H9 (cell line): ENCODE data around the gene HLA-DRB1. TPM values are rescaled to one million over a fixed set of nuclear protein-coding genes. Genes with fewer than 3 reads are reported as not detected.

Source experiments
- DNase-seq: peaks from one replicate; pipeline ENCODE4 v3.0.0-alpha.2; 2017
- H2AFZ ChIP-seq: one replicate; pipeline ENCODE4 v1.6.1; 2013; ENCODE audit warnings: mild to moderate bottlenecking, low read length, control low read depth, moderate library complexity
- H2AK5ac ChIP-seq: 2 replicates; pipeline ENCODE4 v1.6.1; 2013; ENCODE audit warnings: low read length, control low read depth, mixed read lengths; ENCODE audit not compliant: insufficient read length
- H2BK120ac ChIP-seq: one replicate; pipeline ENCODE4 v1.6.1; 2013; ENCODE audit warnings: low read depth, mild to moderate bottlenecking, low read length, control low read depth, inconsistent platforms; ENCODE audit not compliant: poor library complexity, severe bottlenecking
- H2BK12ac ChIP-seq: 2 replicates; pipeline ENCODE4 v1.6.1; 2013; ENCODE audit warnings: low read length, control low read depth, mixed read lengths, low read depth; ENCODE audit not compliant: insufficient read length
- H2BK15ac ChIP-seq: 2 replicates; pipeline ENCODE4 v1.6.1; 2013; ENCODE audit warnings: low read depth, low read length, control low read depth
- H2BK20ac ChIP-seq: one replicate; pipeline ENCODE4 v1.6.1; 2013; ENCODE audit warnings: low read depth, mild to moderate bottlenecking, low read length, control low read depth, inconsistent platforms; ENCODE audit not compliant: poor library complexity, severe bottlenecking
- H2BK5ac ChIP-seq: 2 replicates; pipeline ENCODE4 v1.6.1; 2013; ENCODE audit warnings: low read length, control low read depth, mixed read lengths; ENCODE audit not compliant: insufficient read length
- H3K14ac ChIP-seq: 2 replicates; pipeline ENCODE4 v1.6.1; 2013; ENCODE audit warnings: low read length, control low read depth; ENCODE audit not compliant: insufficient read depth
- H3K18ac ChIP-seq: 2 replicates; pipeline ENCODE4 v1.6.1; 2013; ENCODE audit warnings: low read depth, mild to moderate bottlenecking, mixed read lengths, low read length, control low read depth; ENCODE audit not compliant: insufficient read length
- H3K23ac ChIP-seq: 2 replicates; pipeline ENCODE4 v1.6.1; 2013; ENCODE audit warnings: low read length, control low read depth, mixed read lengths, low read depth; ENCODE audit not compliant: insufficient read length
- H3K23me2 ChIP-seq: 2 replicates; pipeline ENCODE4 v1.6.1; 2013; ENCODE audit warnings: low read depth, mild to moderate bottlenecking, mixed read lengths, low read length, control low read depth; ENCODE audit not compliant: insufficient read length, poor library complexity, severe bottlenecking
- H3K27ac ChIP-seq: 2 replicates; pipeline ENCODE4 v1.5.1; 2013; ENCODE audit warnings: low read length, control low read depth, mixed read lengths, low read depth; ENCODE audit not compliant: insufficient read length
- H3K27me3 ChIP-seq: 2 replicates; pipeline ENCODE4 v1.6.1; 2013; ENCODE audit warnings: low read length, control low read depth, inconsistent platforms; ENCODE audit not compliant: insufficient read depth
- H3K4ac ChIP-seq: 2 replicates; pipeline ENCODE4 v1.6.1; 2013; ENCODE audit warnings: low read depth, mild to moderate bottlenecking, control low read depth, inconsistent platforms, low read length, moderate library complexity
- H3K4me1 ChIP-seq: 2 replicates; pipeline ENCODE4 v1.6.1; 2013; ENCODE audit warnings: low read length, control low read depth, inconsistent platforms; ENCODE audit not compliant: insufficient read depth
- H3K4me2 ChIP-seq: 2 replicates; pipeline ENCODE4 v1.6.1; 2013; ENCODE audit warnings: low read length, control low read depth, mixed read lengths; ENCODE audit not compliant: insufficient read length, insufficient read depth
- H3K56ac ChIP-seq: 2 replicates; pipeline ENCODE4 v1.6.1; 2013; ENCODE audit warnings: low read depth, mild to moderate bottlenecking, mixed read lengths, low read length, control low read depth; ENCODE audit not compliant: insufficient read length
- H3K79me1 ChIP-seq: 2 replicates; pipeline ENCODE4 v1.6.1; 2013; ENCODE audit warnings: low read depth, mild to moderate bottlenecking, moderate library complexity, low read length, control low read depth, inconsistent platforms; ENCODE audit not compliant: insufficient read depth, poor library complexity, severe bottlenecking
- H3K79me2 ChIP-seq: 2 replicates; pipeline ENCODE4 v1.6.1; 2013; ENCODE audit warnings: low read length, control low read depth, inconsistent platforms; ENCODE audit not compliant: insufficient read depth
- H3K9ac ChIP-seq: 2 replicates; pipeline ENCODE4 v1.6.1; 2013; ENCODE audit warnings: low read length, control low read depth, mixed read lengths; ENCODE audit not compliant: insufficient read length; ENCODE audit errors: extremely low read depth
- H3K9me3 ChIP-seq: one replicate; pipeline ENCODE4 v1.6.1; 2013; ENCODE audit warnings: low read depth, low read length, inconsistent platforms; ENCODE audit not compliant: control insufficient read depth
- H3T11ph ChIP-seq: one replicate; pipeline ENCODE4 v1.6.1; 2013; ENCODE audit warnings: mild to moderate bottlenecking, low read length, control low read depth, inconsistent platforms
- H4K20me1 ChIP-seq: one replicate; pipeline ENCODE4 v1.6.1; 2013; ENCODE audit not compliant: control insufficient read depth, insufficient read length, insufficient read depth
- H4K5ac ChIP-seq: 2 replicates; pipeline ENCODE4 v1.6.1; 2013; ENCODE audit warnings: low read depth, mild to moderate bottlenecking, mixed read lengths, low read length, control low read depth; ENCODE audit not compliant: insufficient read length
- H4K8ac ChIP-seq: replicated peaks from 2 replicates; pipeline ENCODE4 v1.6.1; 2013; ENCODE audit warnings: low read length, control low read depth, mixed read lengths, low read depth; ENCODE audit not compliant: insufficient read length
- H4K91ac ChIP-seq: 2 replicates; pipeline ENCODE4 v1.6.1; 2013; ENCODE audit warnings: low read depth, mild to moderate bottlenecking, moderate library complexity, mixed read lengths, low read length, control low read depth; ENCODE audit not compliant: insufficient read length
- H3K27ac Mint-ChIP-seq, 3 experiments: 2 replicates in 2 of 3; 3 replicates in 1 of 3; pipeline ENCODE4 v1.8.0; 2020 to 2021; ENCODE audit warnings: mixed read lengths in 3 of 3, mild to moderate bottlenecking in 1 of 3, moderate library complexity in 1 of 3
- H3K27me3 Mint-ChIP-seq: 2 replicates; pipeline ENCODE4 v1.8.0; 2021; ENCODE audit warnings: low read depth, mild to moderate bottlenecking, moderate library complexity, mixed read lengths
- H3K36me3 Mint-ChIP-seq, 3 experiments: 2 replicates in 2 of 3; 3 replicates in 1 of 3; pipeline ENCODE4 v1.8.0; 2020 to 2021; ENCODE audit warnings: low read depth in 3 of 3, mixed read lengths in 3 of 3; ENCODE audit not compliant: insufficient read depth in 1 of 3
- H3K4me1 Mint-ChIP-seq, 2 experiments: 2 replicates each; pipeline ENCODE4 v1.8.0; 2020; ENCODE audit warnings: mixed read lengths in 2 of 2
- H3K4me3 Mint-ChIP-seq, 2 experiments: 2 replicates in 1 of 2; 3 replicates in 1 of 2; pipeline ENCODE4 v1.8.0; 2020 to 2021; ENCODE audit warnings: mild to moderate bottlenecking in 2 of 2, mixed read lengths in 2 of 2, moderate library complexity in 1 of 2
- H3K9me3 Mint-ChIP-seq, 2 experiments: 2 replicates in 1 of 2; 3 replicates in 1 of 2; pipeline ENCODE4 v1.8.0; 2020; ENCODE audit warnings: mild to moderate bottlenecking in 2 of 2, mixed read lengths in 2 of 2, moderate library complexity in 1 of 2
- CTCF ChIP-seq: fragments of 200-600 bp; sonication (generic); conservative IDR thresholded peaks from 3 replicates; pipeline ENCODE4 v1.8.0; 2021; ENCODE audit warnings: antibody characterized with exemption, mild to moderate bottlenecking
- WGBS: extraction: QIAGEN DNeasy Blood & Tissue Kit; methylation state at CpG from one replicate; pipeline ENCODE4 v1.1.7; 2013; ENCODE audit warnings: missing lambda C conversion rate, low lambda C conversion rate, mixed read lengths; ENCODE audit not compliant: insufficient read length; ENCODE audit errors: extremely low coverage; 5-methylcytosine and 5-hydroxymethylcytosine counted together
- total RNA-seq: library from RNA; stranded (reverse); gene quantifications from 2 replicates; pipeline ENCODE4 v1.2.1, GENCODE V29; 2021

Gene HLA-DRB1
- total RNA-seq, 1 experiment from 2014 or later = 25.9 TPM

DNA sequence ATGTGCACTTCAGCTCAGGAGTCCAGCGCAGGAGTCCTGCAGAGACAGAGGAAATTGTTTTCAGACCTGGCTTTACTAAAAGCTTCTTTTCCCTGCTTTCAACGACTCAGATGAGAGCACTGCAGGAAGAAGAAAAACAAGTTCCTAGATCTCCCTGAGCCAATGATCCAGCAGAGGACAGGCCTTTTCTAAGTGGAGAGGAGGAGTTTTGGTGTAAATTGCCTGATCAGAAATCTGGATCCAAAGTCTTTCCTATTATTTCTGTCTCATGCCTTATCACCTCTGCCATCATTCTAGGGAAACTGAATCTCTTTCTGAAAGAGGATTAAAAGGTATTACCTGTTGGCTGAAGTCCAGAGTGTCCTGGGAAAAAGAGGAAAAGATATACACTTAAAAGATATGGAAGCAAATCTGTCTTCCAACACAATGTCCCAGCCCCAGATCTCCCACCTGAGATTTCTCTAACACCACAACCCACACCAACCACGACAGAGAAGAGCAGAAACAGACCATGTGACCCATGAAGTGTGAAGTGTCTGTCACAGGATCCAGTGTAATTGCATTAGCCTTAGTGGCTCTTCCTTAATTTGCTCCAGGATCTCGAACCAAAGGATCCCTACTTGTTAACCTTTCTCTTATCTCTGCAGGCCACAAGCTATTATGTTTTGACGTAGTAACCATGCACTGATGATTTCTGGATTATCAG, 36.5 kb downstream of the HLA-DRB1 start:
- H3K4me1 Mint-ChIP-seq = peaks cover 4 to 5% of the 10 kb centered on the region in 2 experiments; a peak in 2 of 4 replicates
- H3K23ac ChIP-seq = no peak overlapping the region
- no peak overlapping the region for H2BK120ac ChIP-seq
- H2BK5ac ChIP-seq = no peak overlapping the region
- no peaks in the 10 kb centered on the region for H4K20me1 ChIP-seq
- DNase-seq = no peak
- H3K9me3 ChIP-seq = no peaks in the 10 kb centered on the region
- no peaks in the 10 kb centered on the region for H3K27me3 ChIP-seq
- H3K27ac ChIP-seq = no peak overlapping the region
- H3K18ac ChIP-seq = no peak overlapping the region
- no peak overlapping the region for H4K91ac ChIP-seq
- H2BK20ac ChIP-seq = no peak overlapping the region
- peaks cover 3% of the 10 kb centered on the region for H3K27me3 Mint-ChIP-seq
- H3K4me3 Mint-ChIP-seq = no peak overlapping the region
- H3K27ac Mint-ChIP-seq = no peak overlapping the region
- H2BK12ac ChIP-seq = no peak overlapping the region
- no peak overlapping the region for H3K56ac ChIP-seq
- no peak overlapping the region for H3K14ac ChIP-seq
- H3K9me3 Mint-ChIP-seq = peaks cover 0 to 2% of the 10 kb centered on the region in 2 experiments; a peak in 1 of 5 replicates
- no peak overlapping the region for H4K8ac ChIP-seq
- no peaks in the 10 kb centered on the region for H3K79me1 ChIP-seq
- no CpG with 5 or more reads among the region's 5 CpGs for WGBS
- no peaks in the 10 kb centered on the region for H3K36me3 Mint-ChIP-seq
- no peak overlapping the region for H3K9ac ChIP-seq
- no peak overlapping the region for H3K4me2 ChIP-seq
- H3K23me2 ChIP-seq = no peaks in the 10 kb centered on the region
- TF ChIP-seq CTCF = no peak
- no peaks in the 10 kb centered on the region for H3K4me1 ChIP-seq
- no peak overlapping the region for H2BK15ac ChIP-seq
- H3K4ac ChIP-seq = no peak overlapping the region
- no peak overlapping the region for H4K5ac ChIP-seq
- H2AFZ ChIP-seq = no peak overlapping the region
- H3T11ph ChIP-seq = no peak overlapping the region
- no peaks in the 10 kb centered on the region for H3K79me2 ChIP-seq
- no peak overlapping the region for H2AK5ac ChIP-seq
